K562 (cell line): ENCODE measurements around the gene CDC42BPB. TPM values are rescaled to one million over a fixed set of nuclear protein-coding genes. Genes with fewer than 3 reads are reported as not detected.

Source experiments
- BCOR ChIP-seq: fragments of 450-650 bp; IDR thresholded peaks from 2 replicates; pipeline ENCODE4 v1.6.1; 2016
- HNRNPL ChIP-seq: fragments of 200-400 bp; formaldehyde crosslinking; IDR thresholded peaks from 2 replicates; pipeline ENCODE4 v1.6.1; 2017; ENCODE audit warnings: low read depth, mild to moderate bottlenecking, low read length
- PTBP1 ChIP-seq: fragments of 200-400 bp; formaldehyde crosslinking; IDR thresholded peaks from 2 replicates; pipeline ENCODE4 v1.6.1; 2017; ENCODE audit warnings: low read depth, low read length
- SRSF7 ChIP-seq: fragments of 200-400 bp; formaldehyde crosslinking; optimal IDR thresholded peaks from 2 replicates; pipeline ENCODE3; 2017; ENCODE audit warnings: mild to moderate bottlenecking, low read depth, low read length
- polyA plus RNA-seq, 8 experiments: library from polyadenylated mRNA; depleted of rRNA in 4 of 8; stranded (reverse) in 5 of 8; unstranded in 3 of 8; fragments of >200 nt; fragmentation: Nextera tagmentation in 2 of 8; fragmentation: Illumina TruSeq in 1 of 8; extraction: Ambion mirVana in 2 of 8; extraction: Trizol in 1 of 8; gene quantifications; 2 replicates each; pipeline versions ENCODE4 v1.2.1 to v1.2.3, GENCODE V29; 2011 to 2014; ENCODE audit warnings: inconsistent platforms in 1 of 8, missing spikeins in 1 of 8
- total RNA-seq, 7 experiments: library from RNA; depleted of rRNA in 6 of 7; stranded (reverse); fragments of >200 nt in 6 of 7; fragmentation: Illumina TruSeq in 2 of 7; extraction: Trizol in 2 of 7; gene quantifications; 2 replicates each; pipeline versions ENCODE4 v1.2.1 to v1.2.3, GENCODE V29; 2011 to 2021; ENCODE audit warnings: low replicate concordance in 1 of 7
- TF ChIP-seq, protein P1 (sequence below): fragments of 450-650 bp; IDR thresholded peaks from 2 replicates; pipeline ENCODE4 v1.6.1; 2016; ENCODE audit warnings: mild to moderate bottlenecking, moderate library complexity
- TF ChIP-seq, protein P2 (sequence below), 2 experiments: IDR thresholded peaks in 1 of 2; conservative IDR thresholded peaks in 1 of 2; 2 replicates each; pipeline ENCODE4 v1.6.1; 2016; ENCODE audit warnings: low read depth in 2 of 2, mild to moderate bottlenecking in 1 of 2, missing compliant biosample characterization in 1 of 2, missing genetic modification characterization in 1 of 2, moderate library complexity in 1 of 2

The CDC42BPB gene
- total and polyA plus RNA-seq, 9 of the 15 experiments (the other 6 are each of a cell fraction or from before 2014, with no cell fraction given): 0.07 to 24.3 (median 12.6) TPM

DNA sequence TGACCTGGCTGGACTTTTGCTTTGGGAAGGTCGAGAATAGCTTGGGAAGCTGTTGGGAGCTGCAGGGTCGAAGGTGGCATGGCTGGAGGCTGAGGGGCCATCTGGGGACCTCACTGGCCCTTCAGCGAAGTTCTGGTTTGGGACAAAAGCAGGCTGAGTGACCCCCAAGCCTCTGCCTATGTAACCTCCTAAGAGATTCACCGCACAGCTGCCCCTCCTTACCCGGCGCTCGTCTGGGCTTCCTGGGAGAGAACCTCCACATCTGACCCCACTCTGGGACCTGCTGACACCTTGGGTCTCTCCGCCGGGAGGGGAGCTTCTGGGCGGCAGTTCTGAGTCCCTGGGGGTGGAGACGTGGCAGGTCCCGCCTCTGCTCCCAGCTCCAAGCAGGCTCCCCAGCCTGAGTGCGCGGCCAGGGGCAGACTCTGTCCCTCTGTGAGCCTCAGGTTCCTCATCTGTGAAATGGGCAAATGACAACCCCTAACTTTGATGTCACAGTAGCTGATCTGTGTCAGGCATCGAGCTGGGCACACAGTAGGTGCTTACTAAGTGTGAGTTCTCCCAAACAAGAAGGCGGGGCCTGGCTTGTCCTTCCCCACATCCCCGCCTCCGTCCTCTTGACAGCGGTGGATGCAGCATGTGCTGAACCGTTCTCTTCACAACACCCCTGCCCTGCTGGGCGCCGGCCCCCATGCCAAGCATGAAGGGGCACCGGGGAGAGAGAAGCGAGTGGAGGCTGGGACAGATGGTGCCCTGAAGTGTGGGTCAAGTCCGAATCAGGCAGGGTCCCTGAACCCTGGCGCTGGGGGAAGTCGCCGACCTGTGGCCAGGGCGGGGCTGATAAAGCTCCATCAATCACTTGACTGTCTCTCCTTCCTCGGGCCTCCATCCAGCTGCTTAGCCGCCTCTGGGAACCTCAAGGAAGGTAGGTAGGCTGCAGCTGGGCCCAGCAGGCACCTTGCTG is 40.9 kb upstream of the CDC42BPB start (continued):
- TF ChIP-seq, protein P1, sequence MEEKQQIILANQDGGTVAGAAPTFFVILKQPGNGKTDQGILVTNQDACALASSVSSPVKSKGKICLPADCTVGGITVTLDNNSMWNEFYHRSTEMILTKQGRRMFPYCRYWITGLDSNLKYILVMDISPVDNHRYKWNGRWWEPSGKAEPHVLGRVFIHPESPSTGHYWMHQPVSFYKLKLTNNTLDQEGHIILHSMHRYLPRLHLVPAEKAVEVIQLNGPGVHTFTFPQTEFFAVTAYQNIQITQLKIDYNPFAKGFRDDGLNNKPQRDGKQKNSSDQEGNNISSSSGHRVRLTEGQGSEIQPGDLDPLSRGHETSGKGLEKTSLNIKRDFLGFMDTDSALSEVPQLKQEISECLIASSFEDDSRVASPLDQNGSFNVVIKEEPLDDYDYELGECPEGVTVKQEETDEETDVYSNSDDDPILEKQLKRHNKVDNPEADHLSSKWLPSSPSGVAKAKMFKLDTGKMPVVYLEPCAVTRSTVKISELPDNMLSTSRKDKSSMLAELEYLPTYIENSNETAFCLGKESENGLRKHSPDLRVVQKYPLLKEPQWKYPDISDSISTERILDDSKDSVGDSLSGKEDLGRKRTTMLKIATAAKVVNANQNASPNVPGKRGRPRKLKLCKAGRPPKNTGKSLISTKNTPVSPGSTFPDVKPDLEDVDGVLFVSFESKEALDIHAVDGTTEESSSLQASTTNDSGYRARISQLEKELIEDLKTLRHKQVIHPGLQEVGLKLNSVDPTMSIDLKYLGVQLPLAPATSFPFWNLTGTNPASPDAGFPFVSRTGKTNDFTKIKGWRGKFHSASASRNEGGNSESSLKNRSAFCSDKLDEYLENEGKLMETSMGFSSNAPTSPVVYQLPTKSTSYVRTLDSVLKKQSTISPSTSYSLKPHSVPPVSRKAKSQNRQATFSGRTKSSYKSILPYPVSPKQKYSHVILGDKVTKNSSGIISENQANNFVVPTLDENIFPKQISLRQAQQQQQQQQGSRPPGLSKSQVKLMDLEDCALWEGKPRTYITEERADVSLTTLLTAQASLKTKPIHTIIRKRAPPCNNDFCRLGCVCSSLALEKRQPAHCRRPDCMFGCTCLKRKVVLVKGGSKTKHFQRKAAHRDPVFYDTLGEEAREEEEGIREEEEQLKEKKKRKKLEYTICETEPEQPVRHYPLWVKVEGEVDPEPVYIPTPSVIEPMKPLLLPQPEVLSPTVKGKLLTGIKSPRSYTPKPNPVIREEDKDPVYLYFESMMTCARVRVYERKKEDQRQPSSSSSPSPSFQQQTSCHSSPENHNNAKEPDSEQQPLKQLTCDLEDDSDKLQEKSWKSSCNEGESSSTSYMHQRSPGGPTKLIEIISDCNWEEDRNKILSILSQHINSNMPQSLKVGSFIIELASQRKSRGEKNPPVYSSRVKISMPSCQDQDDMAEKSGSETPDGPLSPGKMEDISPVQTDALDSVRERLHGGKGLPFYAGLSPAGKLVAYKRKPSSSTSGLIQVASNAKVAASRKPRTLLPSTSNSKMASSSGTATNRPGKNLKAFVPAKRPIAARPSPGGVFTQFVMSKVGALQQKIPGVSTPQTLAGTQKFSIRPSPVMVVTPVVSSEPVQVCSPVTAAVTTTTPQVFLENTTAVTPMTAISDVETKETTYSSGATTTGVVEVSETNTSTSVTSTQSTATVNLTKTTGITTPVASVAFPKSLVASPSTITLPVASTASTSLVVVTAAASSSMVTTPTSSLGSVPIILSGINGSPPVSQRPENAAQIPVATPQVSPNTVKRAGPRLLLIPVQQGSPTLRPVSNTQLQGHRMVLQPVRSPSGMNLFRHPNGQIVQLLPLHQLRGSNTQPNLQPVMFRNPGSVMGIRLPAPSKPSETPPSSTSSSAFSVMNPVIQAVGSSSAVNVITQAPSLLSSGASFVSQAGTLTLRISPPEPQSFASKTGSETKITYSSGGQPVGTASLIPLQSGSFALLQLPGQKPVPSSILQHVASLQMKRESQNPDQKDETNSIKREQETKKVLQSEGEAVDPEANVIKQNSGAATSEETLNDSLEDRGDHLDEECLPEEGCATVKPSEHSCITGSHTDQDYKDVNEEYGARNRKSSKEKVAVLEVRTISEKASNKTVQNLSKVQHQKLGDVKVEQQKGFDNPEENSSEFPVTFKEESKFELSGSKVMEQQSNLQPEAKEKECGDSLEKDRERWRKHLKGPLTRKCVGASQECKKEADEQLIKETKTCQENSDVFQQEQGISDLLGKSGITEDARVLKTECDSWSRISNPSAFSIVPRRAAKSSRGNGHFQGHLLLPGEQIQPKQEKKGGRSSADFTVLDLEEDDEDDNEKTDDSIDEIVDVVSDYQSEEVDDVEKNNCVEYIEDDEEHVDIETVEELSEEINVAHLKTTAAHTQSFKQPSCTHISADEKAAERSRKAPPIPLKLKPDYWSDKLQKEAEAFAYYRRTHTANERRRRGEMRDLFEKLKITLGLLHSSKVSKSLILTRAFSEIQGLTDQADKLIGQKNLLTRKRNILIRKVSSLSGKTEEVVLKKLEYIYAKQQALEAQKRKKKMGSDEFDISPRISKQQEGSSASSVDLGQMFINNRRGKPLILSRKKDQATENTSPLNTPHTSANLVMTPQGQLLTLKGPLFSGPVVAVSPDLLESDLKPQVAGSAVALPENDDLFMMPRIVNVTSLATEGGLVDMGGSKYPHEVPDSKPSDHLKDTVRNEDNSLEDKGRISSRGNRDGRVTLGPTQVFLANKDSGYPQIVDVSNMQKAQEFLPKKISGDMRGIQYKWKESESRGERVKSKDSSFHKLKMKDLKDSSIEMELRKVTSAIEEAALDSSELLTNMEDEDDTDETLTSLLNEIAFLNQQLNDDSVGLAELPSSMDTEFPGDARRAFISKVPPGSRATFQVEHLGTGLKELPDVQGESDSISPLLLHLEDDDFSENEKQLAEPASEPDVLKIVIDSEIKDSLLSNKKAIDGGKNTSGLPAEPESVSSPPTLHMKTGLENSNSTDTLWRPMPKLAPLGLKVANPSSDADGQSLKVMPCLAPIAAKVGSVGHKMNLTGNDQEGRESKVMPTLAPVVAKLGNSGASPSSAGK: peak; percentile 32; the same call in 1 of the 2 replicates
- TF ChIP-seq SRSF7: no peak
- TF ChIP-seq PTBP1: 0 out of 2 replicates have a peak, but pooled peaks have one; percentile 29
- peak; percentile 94 for TF ChIP-seq BCOR
- TF ChIP-seq, protein P2, sequence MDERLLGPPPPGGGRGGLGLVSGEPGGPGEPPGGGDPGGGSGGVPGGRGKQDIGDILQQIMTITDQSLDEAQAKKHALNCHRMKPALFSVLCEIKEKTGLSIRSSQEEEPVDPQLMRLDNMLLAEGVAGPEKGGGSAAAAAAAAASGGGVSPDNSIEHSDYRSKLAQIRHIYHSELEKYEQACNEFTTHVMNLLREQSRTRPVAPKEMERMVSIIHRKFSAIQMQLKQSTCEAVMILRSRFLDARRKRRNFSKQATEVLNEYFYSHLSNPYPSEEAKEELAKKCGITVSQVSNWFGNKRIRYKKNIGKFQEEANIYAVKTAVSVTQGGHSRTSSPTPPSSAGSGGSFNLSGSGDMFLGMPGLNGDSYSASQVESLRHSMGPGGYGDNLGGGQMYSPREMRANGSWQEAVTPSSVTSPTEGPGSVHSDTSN (CRISPR knock-in tag; IDR thresholded peaks at IDR 0.05; ENCODE audit: low read depth): peak; percentile 48
- TF ChIP-seq, protein P2 (tag; conservative IDR thresholded peaks at IDR 0.05; ENCODE audit: low read depth): peak; percentile 81
- TF ChIP-seq HNRNPL: no peak
